Endothelial cell of umbilical vein (primary cell): ENCODE data around the gene IPO4. TPM values are rescaled to one million over a fixed set of nuclear protein-coding genes. Genes with fewer than 3 reads are reported as not detected.

ENCODE experiments used
- BruUV-seq: library from RNA; stranded (reverse); fragments of 400-500 nt; replicated peaks from 2 replicates; lab custom pipeline; 2021; lab: Mats Ljungman, UMichigan
- CTCF ChIA-PET: fragments of 300-600, 350-600 bp; sonication (Branson Sonifier 250); formaldehyde crosslinking; loops from one replicate; lab custom pipeline; 2021; ENCODE audit warnings: antibody characterized with exemption, inconsistent platforms; lab: Charles Lee
- POLR2A ChIA-PET: fragments of 300-600, 350-600 bp; sonication (Branson Sonifier 250); formaldehyde crosslinking; loops from one replicate; lab custom pipeline; 2021; ENCODE audit warnings: antibody characterized with exemption, inconsistent platforms; lab: Charles Lee
- DNase-seq: peaks from one replicate; pipeline ENCODE4 v3.0.0-alpha.2; 2011; ENCODE audit warnings: low read depth, low spot score
- FAIRE-seq: peaks from 2 replicates; lab custom pipeline; 2011; peaks lifted over from hg19 to GRCh38; lab: Jason Lieb, UNC
- H2AFZ ChIP-seq: 2 replicates; pipeline ENCODE4 v1.6.0; 2012; ENCODE audit warnings: low read depth, low read length, control low read depth, inconsistent platforms
- H3K27ac ChIP-seq: 2 replicates; pipeline ENCODE4 v1.5.1; 2011; ENCODE audit warnings: low read depth, mild to moderate bottlenecking, control low read depth, low read length, moderate library complexity; ENCODE audit not compliant: insufficient read depth
- H3K27me3 ChIP-seq, 2 experiments: 2 replicates each; pipeline versions ENCODE4 v1.6.0 to v1.6.1; 2011; ENCODE audit warnings: low read length in 2 of 2, mixed read lengths in 1 of 2; ENCODE audit not compliant: control insufficient read depth in 2 of 2, insufficient read depth in 2 of 2
- H3K36me3 ChIP-seq, 2 experiments: 2 replicates in 1 of 2; 3 replicates in 1 of 2; pipeline ENCODE4 v1.5.1; 2011; ENCODE audit warnings: low read length in 2 of 2, mild to moderate bottlenecking in 1 of 2, moderate library complexity in 1 of 2; ENCODE audit not compliant: control insufficient read depth in 2 of 2, insufficient read depth in 2 of 2; ENCODE audit errors: extremely low read depth in 1 of 2
- H3K4me1 ChIP-seq: 3 replicates; pipeline ENCODE4 v1.5.1; 2011; ENCODE audit warnings: mild to moderate bottlenecking, low read length; ENCODE audit not compliant: control insufficient read depth, insufficient read depth; ENCODE audit errors: extremely low read depth
- H3K4me2 ChIP-seq: 2 replicates; pipeline ENCODE4 v1.6.1; 2011; ENCODE audit warnings: low read length, control low read depth, mixed read lengths; ENCODE audit not compliant: insufficient read depth
- H3K4me3 ChIP-seq, 3 experiments: fragments of 200-600 bp in 1 of 3; sonication (generic), shearing (Covaris generic) in 1 of 3; replicated peaks in 1 of 3; 2 replicates each; pipeline ENCODE4 v1.5.1; 2011 to 2016; ENCODE audit warnings: control low read depth in 3 of 3, low read length in 3 of 3, mild to moderate bottlenecking in 2 of 3, inconsistent platforms in 1 of 3, low read depth in 1 of 3, moderate library complexity in 1 of 3; ENCODE audit not compliant: insufficient read depth in 1 of 3
- H3K79me2 ChIP-seq: 2 replicates; pipeline ENCODE4 v1.6.0; 2012; ENCODE audit warnings: low read length, inconsistent platforms; ENCODE audit not compliant: control insufficient read depth, insufficient read depth
- H3K9ac ChIP-seq: replicated peaks from 2 replicates; pipeline ENCODE3; 2011; ENCODE audit warnings: low read length, control low read depth; ENCODE audit not compliant: insufficient read depth; ENCODE audit errors: extremely low read depth
- H3K9me1 ChIP-seq: replicated peaks from 3 replicates; pipeline ENCODE4 v1.6.0; 2011; ENCODE audit warnings: mild to moderate bottlenecking, low read length; ENCODE audit not compliant: control insufficient read depth, insufficient read depth; ENCODE audit errors: extremely low read depth
- H3K9me3 ChIP-seq: replicated peaks from 2 replicates; pipeline ENCODE4 v1.5.1; 2012; ENCODE audit warnings: low read length, inconsistent platforms; ENCODE audit not compliant: control insufficient read depth, insufficient read depth
- H4K20me1 ChIP-seq: replicated peaks from 2 replicates; pipeline ENCODE3; 2011; ENCODE audit warnings: mild to moderate bottlenecking, low read length; ENCODE audit not compliant: control insufficient read depth, insufficient read depth; ENCODE audit errors: extremely low read depth
- CTCF ChIP-seq, 2 donors: IDR thresholded peaks; 1 replicate in 1 of 2; 2 replicates in 1 of 2; pipeline ENCODE4 v1.5.1; 2011; ENCODE audit warnings: low read length in 2 of 2, mild to moderate bottlenecking in 2 of 2, moderate library complexity in 2 of 2, control low read depth in 1 of 2, inconsistent platforms in 1 of 2, low read depth in 1 of 2; ENCODE audit not compliant: insufficient read depth in 1 of 2; ENCODE audit errors: extremely low read depth in 1 of 2
- EZH2 ChIP-seq: IDR thresholded peaks from 2 replicates; pipeline ENCODE4 v1.6.1; 2012; ENCODE audit warnings: borderline replicate concordance, low read depth, mild to moderate bottlenecking, moderate library complexity, low read length, inconsistent platforms; ENCODE audit not compliant: severe bottlenecking
- FOS ChIP-seq: IDR thresholded peaks from 2 replicates; pipeline ENCODE4 v1.6.1; 2011; ENCODE audit warnings: mild to moderate bottlenecking, low read length, moderate library complexity, borderline replicate concordance; ENCODE audit not compliant: insufficient read depth
- GATA2 ChIP-seq: IDR thresholded peaks from 2 replicates; pipeline ENCODE4 v1.7.0; 2011; ENCODE audit warnings: low read depth, mild to moderate bottlenecking, moderate library complexity, mixed read lengths, low read length; ENCODE audit not compliant: insufficient read length, insufficient read depth
- JUN ChIP-seq: IDR thresholded peaks from 2 replicates; pipeline ENCODE4 v1.6.1; 2011; ENCODE audit warnings: borderline replicate concordance, low read depth; ENCODE audit not compliant: insufficient read length, insufficient read depth
- MAX ChIP-seq: IDR thresholded peaks from 2 replicates; pipeline ENCODE4 v1.6.1; 2011; ENCODE audit not compliant: insufficient read depth, insufficient read length
- MYC ChIP-seq: IDR thresholded peaks from one replicate; pipeline ENCODE4 v1.6.1; 2011; ENCODE audit warnings: mild to moderate bottlenecking, low read depth, low read length
- POLR2A ChIP-seq: IDR thresholded peaks from 2 replicates; pipeline ENCODE4 v1.6.1; 2012; ENCODE audit warnings: low read depth, mild to moderate bottlenecking, control low read depth, low read length
- POLR2AphosphoS5 ChIP-seq: IDR thresholded peaks from 2 replicates; pipeline ENCODE4 v1.6.1; 2012; ENCODE audit warnings: low read depth, mild to moderate bottlenecking, control low read depth, low read length, moderate library complexity; ENCODE audit not compliant: insufficient read depth
- dilution Hi-C: fragments of 300-500 bp; cut with MboI; formaldehyde crosslinking; loops from one replicate; pipeline ENCODE4 v1.15.0; 2019; ENCODE audit warnings: low sequenced_read_pairs; ENCODE audit not compliant: extremely low pct_ligation_motif_present
- intact Hi-C: fragments of 100-400 bp; cut with micrococcal nuclease; formaldehyde crosslinking; loops from one replicate; pipeline ENCODE4 v1.10.0; 2022
- polyA plus RNA-seq, 4 experiments: library from polyadenylated mRNA; depleted of rRNA in 3 of 4; stranded (reverse) in 3 of 4; unstranded in 1 of 4; fragments of >200 nt; gene quantifications; 2 replicates each; pipeline versions ENCODE4 v1.2.1 to v1.2.3, GENCODE V29; 2011 to 2012; ENCODE audit warnings: missing spikeins in 1 of 4
- total RNA-seq: library from RNA; stranded (reverse); gene quantifications from 2 replicates; pipeline ENCODE4 v1.2.3, GENCODE V29; 2021

The IPO4 gene
- total and polyA plus RNA-seq, 2 donors (not counting 3 experiments of a cell fraction or from before 2014, with no cell fraction given): 24.6 to 66.5 TPM

GRCh38 chr14:24196071-24197055 lies 7.7 kb upstream of the IPO4 start:
- Histone ChIP-seq H3K4me1 (peaks cover 16% of the 10 kb centered on the region), H3K9me1 (no peaks in the 10 kb centered on the region), H3K4me3 (peak overlapping the region; percentile 36 to 82 (median 69)), H3K79me2 (peaks cover 35% of the 10 kb centered on the region), H3K9me3 (no peaks in the 10 kb centered on the region), H3K36me3 (peaks cover 5 to 12% of the 10 kb centered on the region in 2 experiments), H3K4me2 (peak overlapping the region; percentile 90), H3K27me3 (no peaks in the 10 kb centered on the region), H3K9ac (peak overlapping the region; percentile 94), H2AFZ (peak overlapping the region; percentile 30), H3K27ac (peak overlapping the region; percentile 93), H4K20me1 (no peaks in the 10 kb centered on the region)
- intact Hi-C loops: loop anchor here (1.0 kb wide), 1 partner anchor 46 kb away; the partner anchor contains the start of gene TINF2
- ChIA-PET POLR2A (interaction anchor here (0.7 to 1.8 kb wide), 7 partner anchors 9 to 552 kb away, joined by 3 to 14 read pairs (median 5); partner anchors contain the start of genes CHMP4A, PSME2, RNF31 and TINF2), CTCF (interaction anchor here (1.0 to 3.9 kb wide), 11 partner anchors 13 to 236 kb away, joined by 3 to 19 read pairs (median 6); partner anchors contain the start of genes CHMP4A, CIDEB, IRF9 and LTB4R)
- TSS peak; percentile 69 for BruUV-seq
- TF ChIP-seq FOS (no peak), GATA2 (no peak), MAX (no peak), POLR2A (no peak), MYC (no peak), JUN (no peak), CTCF (IDR thresholded peaks at IDR 0.05; ENCODE audit: extremely low read depth in 1 of 2, insufficient read depth in 1 of 2, low read depth in 1 of 2, low read length in 2 of 2) (no peak), EZH2 (no peak), POLR2AphosphoS5 (no peak)
- dilution Hi-C loops: no loop called here
- peak; percentile 39 for DNase-seq
- FAIRE-seq: peak; percentile 73
